H9 (cell line): ENCODE data around the gene RAB11A. TPM values are rescaled to one million over a fixed set of nuclear protein-coding genes. Genes with fewer than 3 reads are reported as not detected.

Experiments
- DNase-seq: peaks from one replicate; pipeline ENCODE4 v3.0.0-alpha.2; 2017
- H2AFZ ChIP-seq: one replicate; pipeline ENCODE4 v1.6.1; 2013; ENCODE audit warnings: mild to moderate bottlenecking, low read length, control low read depth, moderate library complexity
- H2AK5ac ChIP-seq: 2 replicates; pipeline ENCODE4 v1.6.1; 2013; ENCODE audit warnings: low read length, control low read depth, mixed read lengths; ENCODE audit not compliant: insufficient read length
- H2BK120ac ChIP-seq: one replicate; pipeline ENCODE4 v1.6.1; 2013; ENCODE audit warnings: low read depth, mild to moderate bottlenecking, low read length, control low read depth, inconsistent platforms; ENCODE audit not compliant: poor library complexity, severe bottlenecking
- H2BK12ac ChIP-seq: 2 replicates; pipeline ENCODE4 v1.6.1; 2013; ENCODE audit warnings: low read length, control low read depth, mixed read lengths, low read depth; ENCODE audit not compliant: insufficient read length
- H2BK15ac ChIP-seq: 2 replicates; pipeline ENCODE4 v1.6.1; 2013; ENCODE audit warnings: low read depth, low read length, control low read depth
- H2BK20ac ChIP-seq: one replicate; pipeline ENCODE4 v1.6.1; 2013; ENCODE audit warnings: low read depth, mild to moderate bottlenecking, low read length, control low read depth, inconsistent platforms; ENCODE audit not compliant: poor library complexity, severe bottlenecking
- H2BK5ac ChIP-seq: 2 replicates; pipeline ENCODE4 v1.6.1; 2013; ENCODE audit warnings: low read length, control low read depth, mixed read lengths; ENCODE audit not compliant: insufficient read length
- H3K14ac ChIP-seq: 2 replicates; pipeline ENCODE4 v1.6.1; 2013; ENCODE audit warnings: low read length, control low read depth; ENCODE audit not compliant: insufficient read depth
- H3K18ac ChIP-seq: 2 replicates; pipeline ENCODE4 v1.6.1; 2013; ENCODE audit warnings: low read depth, mild to moderate bottlenecking, mixed read lengths, low read length, control low read depth; ENCODE audit not compliant: insufficient read length
- H3K23ac ChIP-seq: 2 replicates; pipeline ENCODE4 v1.6.1; 2013; ENCODE audit warnings: low read length, control low read depth, mixed read lengths, low read depth; ENCODE audit not compliant: insufficient read length
- H3K23me2 ChIP-seq: 2 replicates; pipeline ENCODE4 v1.6.1; 2013; ENCODE audit warnings: low read depth, mild to moderate bottlenecking, mixed read lengths, low read length, control low read depth; ENCODE audit not compliant: insufficient read length, poor library complexity, severe bottlenecking
- H3K27ac ChIP-seq: 2 replicates; pipeline ENCODE4 v1.5.1; 2013; ENCODE audit warnings: low read length, control low read depth, mixed read lengths, low read depth; ENCODE audit not compliant: insufficient read length
- H3K27me3 ChIP-seq: 2 replicates; pipeline ENCODE4 v1.6.1; 2013; ENCODE audit warnings: low read length, control low read depth, inconsistent platforms; ENCODE audit not compliant: insufficient read depth
- H3K4ac ChIP-seq: 2 replicates; pipeline ENCODE4 v1.6.1; 2013; ENCODE audit warnings: low read depth, mild to moderate bottlenecking, control low read depth, inconsistent platforms, low read length, moderate library complexity
- H3K4me1 ChIP-seq: 2 replicates; pipeline ENCODE4 v1.6.1; 2013; ENCODE audit warnings: low read length, control low read depth, inconsistent platforms; ENCODE audit not compliant: insufficient read depth
- H3K4me2 ChIP-seq: 2 replicates; pipeline ENCODE4 v1.6.1; 2013; ENCODE audit warnings: low read length, control low read depth, mixed read lengths; ENCODE audit not compliant: insufficient read length, insufficient read depth
- H3K56ac ChIP-seq: 2 replicates; pipeline ENCODE4 v1.6.1; 2013; ENCODE audit warnings: low read depth, mild to moderate bottlenecking, mixed read lengths, low read length, control low read depth; ENCODE audit not compliant: insufficient read length
- H3K79me1 ChIP-seq: 2 replicates; pipeline ENCODE4 v1.6.1; 2013; ENCODE audit warnings: low read depth, mild to moderate bottlenecking, moderate library complexity, low read length, control low read depth, inconsistent platforms; ENCODE audit not compliant: insufficient read depth, poor library complexity, severe bottlenecking
- H3K79me2 ChIP-seq: 2 replicates; pipeline ENCODE4 v1.6.1; 2013; ENCODE audit warnings: low read length, control low read depth, inconsistent platforms; ENCODE audit not compliant: insufficient read depth
- H3K9ac ChIP-seq: 2 replicates; pipeline ENCODE4 v1.6.1; 2013; ENCODE audit warnings: low read length, control low read depth, mixed read lengths; ENCODE audit not compliant: insufficient read length; ENCODE audit errors: extremely low read depth
- H3K9me3 ChIP-seq: one replicate; pipeline ENCODE4 v1.6.1; 2013; ENCODE audit warnings: low read depth, low read length, inconsistent platforms; ENCODE audit not compliant: control insufficient read depth
- H3T11ph ChIP-seq: one replicate; pipeline ENCODE4 v1.6.1; 2013; ENCODE audit warnings: mild to moderate bottlenecking, low read length, control low read depth, inconsistent platforms
- H4K20me1 ChIP-seq: one replicate; pipeline ENCODE4 v1.6.1; 2013; ENCODE audit not compliant: control insufficient read depth, insufficient read length, insufficient read depth
- H4K5ac ChIP-seq: 2 replicates; pipeline ENCODE4 v1.6.1; 2013; ENCODE audit warnings: low read depth, mild to moderate bottlenecking, mixed read lengths, low read length, control low read depth; ENCODE audit not compliant: insufficient read length
- H4K8ac ChIP-seq: replicated peaks from 2 replicates; pipeline ENCODE4 v1.6.1; 2013; ENCODE audit warnings: low read length, control low read depth, mixed read lengths, low read depth; ENCODE audit not compliant: insufficient read length
- H4K91ac ChIP-seq: 2 replicates; pipeline ENCODE4 v1.6.1; 2013; ENCODE audit warnings: low read depth, mild to moderate bottlenecking, moderate library complexity, mixed read lengths, low read length, control low read depth; ENCODE audit not compliant: insufficient read length
- H3K27ac Mint-ChIP-seq, 3 experiments: 2 replicates in 2 of 3; 3 replicates in 1 of 3; pipeline ENCODE4 v1.8.0; 2020 to 2021; ENCODE audit warnings: mixed read lengths in 3 of 3, mild to moderate bottlenecking in 1 of 3, moderate library complexity in 1 of 3
- H3K27me3 Mint-ChIP-seq: 2 replicates; pipeline ENCODE4 v1.8.0; 2021; ENCODE audit warnings: low read depth, mild to moderate bottlenecking, moderate library complexity, mixed read lengths
- H3K36me3 Mint-ChIP-seq, 3 experiments: 2 replicates in 2 of 3; 3 replicates in 1 of 3; pipeline ENCODE4 v1.8.0; 2020 to 2021; ENCODE audit warnings: low read depth in 3 of 3, mixed read lengths in 3 of 3; ENCODE audit not compliant: insufficient read depth in 1 of 3
- H3K4me1 Mint-ChIP-seq, 2 experiments: 2 replicates each; pipeline ENCODE4 v1.8.0; 2020; ENCODE audit warnings: mixed read lengths in 2 of 2
- H3K4me3 Mint-ChIP-seq, 2 experiments: 2 replicates in 1 of 2; 3 replicates in 1 of 2; pipeline ENCODE4 v1.8.0; 2020 to 2021; ENCODE audit warnings: mild to moderate bottlenecking in 2 of 2, mixed read lengths in 2 of 2, moderate library complexity in 1 of 2
- H3K9me3 Mint-ChIP-seq, 2 experiments: 2 replicates in 1 of 2; 3 replicates in 1 of 2; pipeline ENCODE4 v1.8.0; 2020; ENCODE audit warnings: mild to moderate bottlenecking in 2 of 2, mixed read lengths in 2 of 2, moderate library complexity in 1 of 2
- WGBS: extraction: QIAGEN DNeasy Blood & Tissue Kit; methylation state at CpG from one replicate; pipeline ENCODE4 v1.1.7; 2013; ENCODE audit warnings: missing lambda C conversion rate, low lambda C conversion rate, mixed read lengths; ENCODE audit not compliant: insufficient read length; ENCODE audit errors: extremely low coverage; 5-methylcytosine and 5-hydroxymethylcytosine counted together
- total RNA-seq: library from RNA; stranded (reverse); gene quantifications from 2 replicates; pipeline ENCODE4 v1.2.1, GENCODE V29; 2021
- TF ChIP-seq, protein P1 (sequence below): fragments of 200-600 bp; sonication (generic); conservative IDR thresholded peaks from 3 replicates; pipeline ENCODE4 v1.8.0; 2021; ENCODE audit warnings: antibody characterized with exemption, mild to moderate bottlenecking

Gene RAB11A
- total RNA-seq, 1 experiment from 2014 or later: 217 TPM

DNA sequence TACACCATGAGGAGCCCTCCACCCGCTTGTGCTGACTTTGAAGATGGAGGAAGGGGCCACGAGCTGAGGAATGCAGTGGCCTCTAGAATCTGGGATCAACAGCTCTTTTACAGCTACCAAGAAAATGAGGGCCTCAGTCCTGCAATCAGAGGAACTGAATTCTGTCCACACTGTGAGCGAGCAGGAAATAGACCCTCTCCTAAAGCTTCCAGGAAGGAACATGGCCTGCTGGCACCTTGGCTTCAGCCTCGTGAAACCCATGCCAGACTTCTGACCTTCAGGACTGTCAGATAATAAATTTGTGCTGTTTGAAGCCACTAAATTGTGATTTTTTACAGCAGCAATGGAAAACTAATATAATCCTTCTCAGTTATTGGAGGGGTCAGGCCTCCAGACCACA lies 61.9 kb downstream of the RAB11A start:
- H3K56ac ChIP-seq: no peak overlapping the region
- H3K23me2 ChIP-seq: no peaks in the 10 kb centered on the region
- H3K9me3 ChIP-seq: no peaks in the 10 kb centered on the region
- H3K27me3 ChIP-seq: no peaks in the 10 kb centered on the region
- no CpG with 5 or more reads among the region's 4 CpGs for WGBS
- no peak overlapping the region for H2AFZ ChIP-seq
- H3K9ac ChIP-seq: no peak overlapping the region
- H3K27ac ChIP-seq: no peak overlapping the region
- no peak overlapping the region for H2BK5ac ChIP-seq
- H2BK12ac ChIP-seq: no peak overlapping the region
- H3K4me1 Mint-ChIP-seq: peaks cover 15 to 28% of the 10 kb centered on the region in 2 experiments
- H4K5ac ChIP-seq: no peak overlapping the region
- H2BK120ac ChIP-seq: no peak overlapping the region
- no peak overlapping the region for H3K23ac ChIP-seq
- no peaks in the 10 kb centered on the region for H3K79me1 ChIP-seq
- no peak overlapping the region for H3T11ph ChIP-seq
- H4K20me1 ChIP-seq: no peaks in the 10 kb centered on the region
- H4K8ac ChIP-seq: no peak overlapping the region
- H3K27ac Mint-ChIP-seq: no peak overlapping the region
- no peak overlapping the region for H3K4ac ChIP-seq
- no peaks in the 10 kb centered on the region for H3K4me1 ChIP-seq
- no peak overlapping the region for H3K4me3 Mint-ChIP-seq
- H2AK5ac ChIP-seq: no peak overlapping the region
- TF ChIP-seq, protein P1, sequence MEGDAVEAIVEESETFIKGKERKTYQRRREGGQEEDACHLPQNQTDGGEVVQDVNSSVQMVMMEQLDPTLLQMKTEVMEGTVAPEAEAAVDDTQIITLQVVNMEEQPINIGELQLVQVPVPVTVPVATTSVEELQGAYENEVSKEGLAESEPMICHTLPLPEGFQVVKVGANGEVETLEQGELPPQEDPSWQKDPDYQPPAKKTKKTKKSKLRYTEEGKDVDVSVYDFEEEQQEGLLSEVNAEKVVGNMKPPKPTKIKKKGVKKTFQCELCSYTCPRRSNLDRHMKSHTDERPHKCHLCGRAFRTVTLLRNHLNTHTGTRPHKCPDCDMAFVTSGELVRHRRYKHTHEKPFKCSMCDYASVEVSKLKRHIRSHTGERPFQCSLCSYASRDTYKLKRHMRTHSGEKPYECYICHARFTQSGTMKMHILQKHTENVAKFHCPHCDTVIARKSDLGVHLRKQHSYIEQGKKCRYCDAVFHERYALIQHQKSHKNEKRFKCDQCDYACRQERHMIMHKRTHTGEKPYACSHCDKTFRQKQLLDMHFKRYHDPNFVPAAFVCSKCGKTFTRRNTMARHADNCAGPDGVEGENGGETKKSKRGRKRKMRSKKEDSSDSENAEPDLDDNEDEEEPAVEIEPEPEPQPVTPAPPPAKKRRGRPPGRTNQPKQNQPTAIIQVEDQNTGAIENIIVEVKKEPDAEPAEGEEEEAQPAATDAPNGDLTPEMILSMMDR: no peak
- no peaks in the 10 kb centered on the region for H3K36me3 Mint-ChIP-seq
- no peak overlapping the region for H3K4me2 ChIP-seq
- H2BK20ac ChIP-seq: no peak overlapping the region
- no peak overlapping the region for H4K91ac ChIP-seq
- H3K9me3 Mint-ChIP-seq: no peaks in the 10 kb centered on the region
- peaks cover 1% of the 10 kb centered on the region for H3K27me3 Mint-ChIP-seq
- DNase-seq: no peak
- no peak overlapping the region for H3K18ac ChIP-seq
- H2BK15ac ChIP-seq: no peak overlapping the region
- H3K79me2 ChIP-seq: no peaks in the 10 kb centered on the region
- no peak overlapping the region for H3K14ac ChIP-seq
